HG03095 (cell line): ENCODE results near the gene ADGB.
"Not testable (repeated sequence)": the region's sequence is repeated elsewhere in the genome, so short reads cannot be mapped to it uniquely, and the experiment has no call there.

ENCODE experiments used
- ATAC-seq: cut with Tn5 transposase; IDR thresholded peaks from one replicate; pipeline ENCODE4 v1.9.1; 2021; ENCODE audit warnings: moderate library complexity; ENCODE audit not compliant: unreplicated experiment

Gene ADGB

GRCh38 chr6:146741609-146742008 lies 142.8 kb downstream of the ADGB start:
- no peak for ATAC-seq

GRCh38 chr6:146753306-146753705 lies 154.5 kb downstream of the ADGB start:
- no peak for ATAC-seq

- no peak for ATAC-seq
These were observed 168.9 kb downstream of the ADGB start for GRCh38 chr6:146767632-146768031.

GRCh38 chr6:146768722-146769121 lies 169.9 kb downstream of the ADGB start:
- no peak for ATAC-seq

- ATAC-seq = no peak
These were observed 171.6 kb downstream of the ADGB start for GRCh38 chr6:146770275-146770964.

- no peak for ATAC-seq
These were observed 172.4 kb downstream of the ADGB start for GRCh38 chr6:146770965-146771735.

GRCh38 chr6:146775220-146775619 lies 176.4 kb downstream of the ADGB start:
- ATAC-seq = no peak

GRCh38 chr6:146781836-146782235 lies 183.1 kb downstream of the ADGB start:
- no peak for ATAC-seq

GRCh38 chr6:146785001-146785585 lies 186.3 kb downstream of the ADGB start:
- peak; percentile 92 for ATAC-seq

- no peak for ATAC-seq
These were observed 189.2 kb downstream of the ADGB start for GRCh38 chr6:146787876-146788508.

- ATAC-seq = no peak
These were observed 191.9 kb downstream of the ADGB start for GRCh38 chr6:146790561-146791091.

GRCh38 chr6:146791930-146792329 lies 193.2 kb downstream of the ADGB start:
- no peak for ATAC-seq

- ATAC-seq = not testable (repeated sequence)
These were observed 194.4 kb downstream of the ADGB start for GRCh38 chr6:146793218-146793617.

- no peak for ATAC-seq
These were observed 196.8 kb downstream of the ADGB start for GRCh38 chr6:146795479-146796133.

GRCh38 chr6:146803167-146803566 lies 204.4 kb downstream of the ADGB start:
- ATAC-seq = not testable (repeated sequence)

- ATAC-seq = no peak
These were observed 204.8 kb downstream of the ADGB start for GRCh38 chr6:146803601-146804000.

GRCh38 chr6:146805546-146806325 lies 207.0 kb downstream of the ADGB start:
- no peak for ATAC-seq

GRCh38 chr6:146809014-146809413 lies 210.2 kb downstream of the ADGB start:
- not testable (repeated sequence) for ATAC-seq

- ATAC-seq = not testable (repeated sequence)
These were observed 214.1 kb downstream of the ADGB start for GRCh38 chr6:146812811-146813321.

GRCh38 chr6:146813554-146813953 lies 214.8 kb downstream of the ADGB start:
- no peak for ATAC-seq
